Astrocyte of the cerebellum (primary cell): Measurements from ENCODE around the gene HEG1.

ENCODE experiments used
- DNase-seq: peaks from one replicate; pipeline ENCODE4 v3.0.0-alpha.2; 2011; ENCODE audit warnings: low read depth
- H3K4me3 ChIP-seq: 2 replicates; pipeline ENCODE4 v1.5.1; 2011; ENCODE audit warnings: mild to moderate bottlenecking, low read depth, low read length, moderate library complexity
- CTCF ChIP-seq: IDR thresholded peaks from 2 replicates; pipeline ENCODE4 v1.5.1; 2012; ENCODE audit warnings: low read length, low read depth, moderate library complexity, mild to moderate bottlenecking; ENCODE audit errors: missing control alignments
- in situ Hi-C: cut with HindIII; loops from 2 replicates; pipeline ENCODE4 v1.10.0; 2017; ENCODE audit warnings: low sequenced_read_pairs

HEG1 gene

GRCh38 chr3:124986192-124987143, 69.3 kb downstream of the HEG1 start:
- DNase-seq: peak; percentile 71
- in situ Hi-C loops: no loop called here
- peak; percentile 65 for TF ChIP-seq CTCF
- no peak overlapping the region for H3K4me3 ChIP-seq

GRCh38 chr3:124985349-124985748, 70.4 kb downstream of the HEG1 start:
- no peak for TF ChIP-seq CTCF

GRCh38 chr3:124984754-124985153, 71.0 kb downstream of the HEG1 start:
- H3K4me3 ChIP-seq: no peak overlapping the region
- no peak for TF ChIP-seq CTCF
- in situ Hi-C loops: no loop called here
- no peak for DNase-seq

More at GRCh38 chr3:124985349-124985748, 70.4 kb downstream of the HEG1 start:
- DNase-seq: no peak
- in situ Hi-C loops: no loop called here
- no peak overlapping the region for H3K4me3 ChIP-seq

- in situ Hi-C loops: no loop called here
Observed at GRCh38 chr3:124982855-124983254, 72.9 kb downstream of the HEG1 start.

GRCh38 chr3:124981472-124981871, 74.3 kb downstream of the HEG1 start:
- TF ChIP-seq CTCF: no peak
- DNase-seq: no peak
- no peak overlapping the region for H3K4me3 ChIP-seq
- in situ Hi-C loops: no loop called here

More at GRCh38 chr3:124982855-124983254, 72.9 kb downstream of the HEG1 start:
- TF ChIP-seq CTCF: no peak
- no peak overlapping the region for H3K4me3 ChIP-seq
- no peak for DNase-seq

- no peak for TF ChIP-seq CTCF
- in situ Hi-C loops: no loop called here
- no peak for DNase-seq
- H3K4me3 ChIP-seq: no peak overlapping the region
Observed at GRCh38 chr3:124978627-124979026, 77.2 kb downstream of the HEG1 start.
